GM18517 (cell line): ENCODE measurements around the gene ADGRD1.
A peak's percentile ranks its signal among the peaks of the same experiment; 100 is the strongest.

ENCODE experiments used
- ATAC-seq: cut with Tn5 transposase; IDR thresholded peaks from one replicate; pipeline ENCODE4 v1.9.1; 2021; ENCODE audit warnings: mild to moderate bottlenecking, moderate library complexity; ENCODE audit not compliant: unreplicated experiment

Gene ADGRD1

DNA sequence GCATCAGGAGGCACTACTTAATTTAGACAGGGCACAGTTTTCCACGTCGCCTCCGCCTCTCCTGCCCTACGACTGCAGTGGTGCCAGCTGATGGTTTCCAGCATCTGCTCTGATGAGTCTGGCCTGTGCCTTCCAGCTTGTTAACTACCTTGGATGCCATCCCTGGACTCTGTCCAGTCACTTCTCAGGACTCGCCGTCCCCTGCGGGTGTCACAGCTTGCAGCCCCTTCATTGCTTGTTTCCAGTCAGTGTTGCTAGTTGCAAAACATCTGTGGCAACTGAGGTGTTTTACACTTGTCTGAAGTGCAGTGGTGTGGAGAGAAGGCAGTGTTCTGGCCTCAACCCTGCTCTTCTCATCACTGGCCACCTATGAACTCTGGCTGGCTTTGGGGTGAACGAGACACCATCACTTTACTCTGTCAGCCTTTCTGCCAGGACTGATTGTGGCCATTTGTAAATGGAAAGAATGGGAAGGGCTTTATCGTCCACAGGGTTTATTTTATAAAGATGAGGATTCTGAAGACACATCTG is 8.3 kb downstream of the ADGRD1 start:
- no peak for ATAC-seq

DNA sequence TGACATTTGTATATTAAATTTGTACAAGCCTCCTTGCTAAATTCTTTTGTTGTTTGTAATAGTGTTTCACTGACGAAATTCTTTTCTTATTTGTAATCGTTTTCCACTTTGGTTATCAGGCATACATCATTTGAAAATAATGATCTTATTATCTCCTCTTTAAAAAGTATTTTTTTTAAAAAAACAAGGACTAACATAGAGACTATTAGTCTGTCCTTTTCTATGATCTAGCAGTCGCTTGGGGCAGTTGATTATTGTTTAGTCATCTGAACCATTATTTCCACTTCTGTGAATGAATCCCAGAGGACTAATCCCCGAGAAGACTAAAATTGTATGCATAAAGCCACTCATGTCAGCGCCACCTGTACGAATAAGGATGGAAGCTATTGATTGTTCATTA is 11.5 kb downstream of the ADGRD1 start:
- ATAC-seq: no peak

DNA sequence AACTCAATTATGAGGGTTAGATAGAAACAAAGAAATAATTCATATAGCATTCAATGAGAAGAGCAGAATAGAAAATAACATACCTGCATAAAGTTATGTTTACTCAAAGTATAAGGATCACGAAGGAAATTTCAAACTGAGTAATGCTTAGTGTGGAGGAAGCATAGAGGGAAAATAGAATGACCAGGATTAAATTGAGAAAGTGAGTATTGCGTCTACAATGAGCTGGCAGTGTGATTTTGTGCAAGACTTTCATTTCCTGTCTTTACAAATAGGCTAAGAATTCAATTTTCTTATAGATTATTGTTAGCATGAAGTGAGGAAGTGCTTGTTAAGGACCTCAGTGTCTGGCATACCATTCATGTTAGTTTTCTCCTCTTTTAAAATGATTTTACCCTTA is 12.0 kb downstream of the ADGRD1 start:
- no peak for ATAC-seq

DNA sequence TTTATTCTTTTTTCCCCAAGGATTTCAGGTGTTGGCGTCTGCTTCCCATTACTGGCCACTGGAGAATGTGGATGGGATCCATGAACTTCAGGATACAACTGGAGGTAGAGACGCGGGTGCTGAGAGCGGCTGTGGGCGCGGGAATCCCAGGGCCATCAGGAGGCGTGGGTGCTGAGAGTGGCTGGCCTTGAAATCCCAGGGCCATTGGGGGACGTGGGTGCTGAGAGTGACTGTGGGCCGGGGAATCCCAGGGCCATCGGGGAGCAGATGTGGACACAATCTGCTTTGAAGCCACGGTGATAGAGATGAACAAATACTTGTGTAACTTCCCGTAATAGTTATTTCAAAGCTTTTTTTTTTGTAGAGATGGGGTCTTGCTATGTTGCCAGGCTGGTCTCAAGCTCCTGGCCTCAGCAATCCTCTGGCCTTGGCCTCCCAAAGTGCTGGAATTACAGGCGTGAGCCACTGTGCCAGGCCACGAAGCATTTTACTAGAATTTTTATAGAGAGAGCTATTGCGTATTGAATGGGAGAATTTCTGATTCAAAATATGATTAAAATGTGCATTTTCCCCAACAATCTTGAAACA is 12.8 kb downstream of the ADGRD1 start:
- no peak for ATAC-seq

DNA sequence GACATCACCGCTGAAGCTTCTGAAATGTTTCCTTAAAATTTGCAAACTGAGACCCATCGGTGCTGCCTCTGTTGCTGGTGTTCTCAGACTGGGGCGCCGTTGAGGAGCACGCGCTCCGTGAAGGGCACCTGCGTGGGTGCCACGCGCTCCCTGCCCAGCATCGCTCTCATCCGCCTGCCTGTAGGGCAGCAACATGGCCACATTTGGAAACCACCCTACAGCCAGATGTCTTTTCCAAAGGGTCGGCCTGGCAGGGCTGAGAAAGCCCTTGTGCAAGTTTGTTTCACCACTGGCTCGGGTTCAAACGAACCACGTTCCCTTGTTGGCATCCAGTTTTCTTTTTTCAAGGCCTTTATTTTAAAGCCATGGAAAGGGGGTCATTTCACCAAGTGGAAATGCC is 13.9 kb downstream of the ADGRD1 start:
- ATAC-seq: no peak

DNA sequence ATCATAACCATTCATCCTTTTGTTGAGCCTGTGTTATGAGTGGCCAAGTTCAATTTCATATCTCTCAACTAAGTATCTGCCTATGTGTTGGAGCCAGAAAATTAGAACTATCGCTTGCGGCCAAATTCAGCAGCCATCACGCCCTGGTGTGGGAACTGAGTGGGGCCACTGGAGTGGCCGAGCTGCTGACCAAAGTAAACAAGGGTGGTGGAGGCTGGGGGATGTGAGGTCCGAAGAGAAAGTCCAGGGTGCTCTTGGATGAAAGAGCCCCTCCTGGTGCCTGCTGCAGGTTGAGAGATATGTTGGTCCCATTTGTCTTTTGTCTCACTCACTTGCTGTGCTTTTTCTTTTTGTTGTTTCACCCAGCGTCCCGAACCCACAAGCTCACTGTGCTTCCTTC is 14.9 kb downstream of the ADGRD1 start:
- ATAC-seq: no peak

DNA sequence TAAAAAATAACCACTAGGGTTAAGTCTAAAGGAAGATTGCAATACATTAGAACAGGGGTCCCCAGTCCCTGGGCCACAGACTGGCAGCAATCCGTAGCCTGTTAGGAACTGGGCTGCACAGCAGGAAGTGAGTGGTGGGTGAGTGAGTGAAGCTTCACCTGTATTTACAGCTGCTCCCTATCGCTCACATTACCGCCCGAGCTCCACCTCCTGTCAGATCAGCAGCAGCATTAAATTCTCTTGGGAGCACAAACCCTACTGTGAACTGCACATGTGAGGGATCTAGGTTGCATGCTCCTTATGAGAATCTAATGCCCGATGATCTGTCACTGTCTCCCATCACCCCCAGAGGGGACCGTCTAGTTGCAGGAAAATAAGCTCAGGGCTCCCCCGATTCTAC is 15.5 kb downstream of the ADGRD1 start:
- no peak for ATAC-seq

DNA sequence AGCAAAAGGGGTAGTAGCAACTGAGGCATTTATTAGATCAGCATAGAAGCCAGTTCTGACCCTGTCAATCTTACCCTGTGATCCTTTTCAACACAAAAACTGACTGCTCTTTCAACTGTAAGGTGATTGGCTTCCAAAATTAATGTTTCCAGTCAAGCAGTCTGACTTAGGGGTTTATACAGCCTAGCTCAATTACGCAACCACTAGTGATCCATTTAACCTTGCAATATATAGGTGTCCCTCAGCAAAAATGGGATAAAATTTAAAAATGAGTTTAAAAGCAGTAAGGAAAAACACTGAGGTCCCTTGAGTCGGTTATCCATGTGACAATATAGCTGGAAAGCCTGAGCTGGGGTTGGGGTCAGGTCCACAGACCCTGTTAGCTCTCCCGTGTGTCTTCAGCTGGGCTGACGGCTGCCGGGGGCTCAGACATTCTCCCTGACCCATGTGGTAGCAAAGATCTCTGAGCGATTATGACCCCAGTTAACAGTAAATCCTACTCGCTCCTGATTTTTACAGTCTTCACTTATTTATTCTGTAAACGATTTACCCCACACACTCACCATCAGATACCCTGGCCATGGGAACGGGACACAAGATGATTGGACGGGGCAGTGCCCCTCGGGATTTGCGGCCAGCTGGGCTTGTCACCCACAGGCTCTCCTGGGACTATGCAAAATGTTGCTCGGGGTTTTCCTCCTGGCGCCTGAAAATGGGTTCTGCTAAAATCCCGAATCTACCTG is 16.6 kb downstream of the ADGRD1 start:
- ATAC-seq: peak; percentile 85

DNA sequence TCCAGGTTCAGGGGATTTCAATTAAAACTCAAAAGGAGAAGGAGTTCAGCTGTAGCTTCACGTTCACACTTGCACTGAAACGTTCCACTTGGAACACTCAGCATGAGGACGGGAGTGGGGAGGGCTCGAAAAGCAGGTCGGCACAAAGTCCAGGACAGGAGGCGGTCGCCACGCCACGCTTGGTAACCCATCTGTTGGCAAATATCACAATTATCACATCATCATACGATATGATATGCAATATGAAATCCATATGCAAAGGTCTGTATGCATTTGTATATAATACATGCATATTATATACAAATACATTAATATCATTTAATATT is 17.2 kb downstream of the ADGRD1 start:
- ATAC-seq: peak; percentile 33

DNA sequence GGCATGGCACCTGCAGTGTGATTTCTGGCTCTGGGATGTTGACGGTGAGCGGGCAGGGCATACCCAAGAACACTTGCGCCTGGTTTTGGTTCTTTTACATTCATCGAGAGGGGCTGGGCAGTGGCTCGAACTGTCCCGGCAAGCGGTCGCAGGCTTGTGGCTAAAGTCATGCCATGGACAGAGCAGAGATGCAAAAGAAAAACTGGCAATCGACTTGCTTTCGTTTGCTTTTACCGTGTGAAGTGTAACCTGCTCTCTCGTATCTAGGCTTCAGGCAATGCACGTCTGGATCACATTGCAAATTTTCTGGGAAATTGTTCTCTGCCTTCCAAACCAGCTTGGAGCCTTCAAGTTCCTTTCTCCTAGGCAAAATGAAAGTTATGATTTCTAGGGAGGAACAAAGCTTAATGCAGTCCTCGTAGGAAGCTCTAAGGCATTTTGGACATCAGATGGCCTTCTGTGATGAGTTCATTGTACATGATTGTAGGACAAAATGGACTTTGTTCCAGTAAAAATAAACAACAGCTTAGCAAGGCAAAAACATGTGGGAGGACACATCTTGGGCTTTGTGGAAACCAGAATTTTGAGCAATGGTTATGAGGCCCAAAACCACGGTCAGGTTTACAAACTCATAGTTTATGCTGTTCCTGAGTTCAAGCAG is 18.3 kb downstream of the ADGRD1 start:
- ATAC-seq: no peak

DNA sequence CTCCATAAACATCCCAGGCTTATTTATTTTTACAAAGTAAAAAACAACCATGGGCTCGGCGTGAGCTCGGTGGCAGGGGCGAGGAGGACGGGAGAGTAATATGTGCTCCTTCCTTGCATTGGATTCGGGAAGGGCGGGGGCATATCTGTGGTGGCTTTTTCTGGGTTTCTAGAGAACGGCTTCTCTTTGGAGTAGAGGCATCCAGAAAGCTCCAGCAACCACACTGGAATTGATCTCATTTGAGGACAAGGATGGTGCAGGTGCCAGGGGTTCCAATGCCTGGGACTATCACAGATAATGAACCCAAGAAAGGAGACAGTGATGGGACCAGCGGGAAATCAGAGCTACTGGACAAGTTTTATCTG is 18.9 kb downstream of the ADGRD1 start:
- ATAC-seq: no peak

DNA sequence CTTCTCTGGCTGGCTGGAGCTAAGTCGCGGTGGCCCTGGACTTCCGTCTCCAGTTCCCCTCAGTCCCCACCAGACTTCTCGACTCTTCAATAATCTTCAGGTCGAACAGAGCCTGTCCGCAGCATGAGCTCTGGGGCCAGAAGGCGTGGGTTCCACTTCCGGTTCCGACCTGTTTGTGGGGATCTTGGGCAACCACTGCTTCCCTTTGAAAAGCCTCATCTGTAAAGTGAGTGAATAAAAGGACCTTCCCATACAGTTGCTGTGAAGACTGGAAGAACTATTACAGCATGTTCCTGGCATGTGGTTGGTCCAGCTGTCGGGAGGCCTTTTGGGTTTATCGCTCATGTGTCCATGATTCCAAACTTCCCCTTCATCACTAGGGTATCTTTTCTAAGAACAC is 19.4 kb downstream of the ADGRD1 start:
- no peak for ATAC-seq

DNA sequence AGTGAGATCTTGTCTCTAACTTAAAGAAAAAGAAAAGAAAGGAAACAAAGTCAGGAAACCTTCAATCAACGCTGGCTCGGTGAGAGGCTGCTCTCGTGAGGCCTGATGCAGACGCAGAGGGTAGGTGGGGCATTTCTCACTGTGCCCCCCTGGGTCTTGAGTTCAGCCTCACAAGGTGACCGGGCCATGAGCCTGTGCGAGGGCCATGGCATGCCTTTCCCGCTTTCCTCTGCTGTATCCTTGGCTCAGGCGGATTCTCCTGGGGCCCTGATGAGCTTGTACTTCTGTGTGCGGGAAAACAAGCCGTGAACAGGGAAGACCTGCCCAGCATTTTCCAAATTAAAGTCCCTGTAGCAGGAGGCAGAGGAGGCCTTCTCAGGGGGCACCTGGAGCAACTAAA is 20.2 kb downstream of the ADGRD1 start:
- no peak for ATAC-seq

DNA sequence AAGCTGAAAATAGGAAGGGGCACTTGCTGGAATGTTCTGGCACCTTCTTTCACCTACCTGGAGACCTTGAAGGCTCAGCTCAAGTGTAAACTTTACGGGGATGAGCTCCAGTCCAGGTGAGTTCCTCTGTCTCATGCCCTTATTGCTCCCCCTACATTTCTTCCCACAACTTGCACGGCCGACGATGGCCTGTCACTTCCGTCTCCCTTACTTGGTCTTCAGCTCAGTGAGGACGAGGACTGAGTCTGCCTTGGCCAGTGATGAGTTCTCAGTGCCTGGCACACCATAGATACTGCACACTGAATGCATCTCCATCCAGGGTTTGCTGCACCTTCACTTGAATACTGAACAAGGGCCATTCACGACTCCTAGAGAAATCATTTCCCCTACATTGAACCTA is 21.4 kb downstream of the ADGRD1 start:
- no peak for ATAC-seq

DNA sequence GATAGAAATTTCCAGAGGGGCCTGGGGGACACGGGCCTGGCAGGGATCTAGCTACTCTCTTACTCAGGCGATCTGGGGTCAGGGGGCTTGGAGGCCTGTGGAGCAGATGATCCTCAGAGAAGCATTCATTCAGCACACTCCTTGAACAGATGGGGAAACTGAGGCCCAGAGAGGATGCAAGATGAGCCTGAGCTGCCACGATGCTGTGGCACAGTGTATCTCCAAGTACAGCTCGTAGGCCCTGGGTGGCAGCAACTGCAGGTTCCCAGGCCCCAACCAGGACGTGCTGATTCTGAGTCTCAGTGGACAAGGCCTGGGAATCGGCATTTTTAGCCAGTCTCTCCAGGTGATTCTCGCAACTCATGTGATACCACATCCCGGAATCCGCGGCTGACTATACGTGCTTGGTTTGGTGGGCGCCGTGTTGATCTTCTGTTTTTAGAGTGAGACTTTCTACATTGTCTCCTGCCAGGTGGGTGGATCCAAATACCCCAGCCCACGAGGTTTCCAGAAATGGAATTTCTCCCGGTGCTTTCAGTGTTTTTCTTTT is 22.5 kb downstream of the ADGRD1 start:
- no peak for ATAC-seq

DNA sequence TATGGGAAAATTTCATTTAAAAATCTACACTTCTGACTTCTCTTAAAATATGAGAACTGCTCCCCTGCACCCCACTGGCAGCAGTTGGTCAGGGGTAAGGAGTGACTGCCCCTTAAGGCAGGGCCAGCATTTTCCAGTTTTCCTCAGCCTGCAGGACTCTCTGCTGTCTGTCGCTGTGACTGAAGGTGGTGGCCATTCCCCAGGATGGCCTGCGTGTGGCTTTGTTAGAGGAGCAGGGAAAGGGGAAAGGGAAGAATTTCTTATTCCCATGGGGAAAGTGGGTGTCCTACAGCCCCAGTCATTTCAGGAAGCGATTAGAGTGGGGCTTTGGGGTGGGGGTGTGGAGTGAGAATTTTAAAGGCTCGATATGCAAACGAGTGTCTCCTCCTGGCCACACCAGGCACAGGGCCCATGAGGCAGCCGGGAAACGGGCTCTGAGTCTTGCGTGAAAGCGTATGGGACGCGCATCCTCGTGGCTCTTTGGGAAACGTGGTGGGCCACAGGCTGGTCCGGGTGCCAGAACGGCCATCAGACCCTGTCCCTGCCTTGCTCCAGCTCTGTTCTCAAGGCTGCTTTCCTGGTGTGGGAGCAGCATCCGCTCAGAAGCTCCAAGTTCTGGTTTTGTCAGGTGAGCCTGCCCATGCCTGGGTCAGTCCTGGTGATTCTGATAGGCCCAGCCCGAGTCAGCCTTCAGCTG is 23.5 kb downstream of the ADGRD1 start:
- ATAC-seq: no peak

DNA sequence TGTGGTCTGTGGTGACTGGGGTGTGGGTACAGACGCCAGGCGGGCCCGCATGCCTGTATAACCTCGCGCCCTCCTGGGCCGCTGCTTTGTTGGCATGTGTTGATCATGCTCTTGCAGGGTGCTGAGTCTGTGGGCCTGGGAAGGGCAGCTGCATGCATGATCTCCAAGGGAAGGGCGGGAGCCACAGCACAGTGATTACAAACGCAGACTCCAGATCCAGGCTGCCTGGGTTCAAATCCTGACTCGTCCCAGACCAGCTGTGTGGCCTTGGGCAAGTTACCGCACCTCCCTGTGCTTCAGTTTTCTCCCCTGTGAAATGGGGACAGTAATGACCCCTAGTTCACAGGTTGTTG is 24.0 kb downstream of the ADGRD1 start:
- ATAC-seq: no peak

DNA sequence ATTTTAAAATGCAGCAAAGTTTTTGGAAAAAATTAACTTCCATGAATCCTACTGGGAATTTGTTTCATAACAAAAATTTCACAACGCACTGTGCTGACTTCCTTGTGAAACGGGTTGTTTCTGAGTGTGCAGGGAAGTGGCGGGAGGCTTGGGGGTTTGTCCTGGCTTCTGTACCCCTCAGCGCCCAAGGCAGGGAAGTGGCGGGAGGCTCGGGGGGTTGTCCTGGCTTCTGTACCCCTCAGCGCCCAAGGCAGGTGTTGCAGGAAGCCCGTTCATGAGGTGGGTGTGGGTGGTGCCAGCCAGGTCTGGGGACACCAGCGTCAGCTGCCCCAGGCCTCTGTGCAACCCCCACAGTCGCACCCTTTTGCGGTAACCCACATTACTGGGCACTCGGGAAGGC is 25.1 kb downstream of the ADGRD1 start:
- no peak for ATAC-seq

DNA sequence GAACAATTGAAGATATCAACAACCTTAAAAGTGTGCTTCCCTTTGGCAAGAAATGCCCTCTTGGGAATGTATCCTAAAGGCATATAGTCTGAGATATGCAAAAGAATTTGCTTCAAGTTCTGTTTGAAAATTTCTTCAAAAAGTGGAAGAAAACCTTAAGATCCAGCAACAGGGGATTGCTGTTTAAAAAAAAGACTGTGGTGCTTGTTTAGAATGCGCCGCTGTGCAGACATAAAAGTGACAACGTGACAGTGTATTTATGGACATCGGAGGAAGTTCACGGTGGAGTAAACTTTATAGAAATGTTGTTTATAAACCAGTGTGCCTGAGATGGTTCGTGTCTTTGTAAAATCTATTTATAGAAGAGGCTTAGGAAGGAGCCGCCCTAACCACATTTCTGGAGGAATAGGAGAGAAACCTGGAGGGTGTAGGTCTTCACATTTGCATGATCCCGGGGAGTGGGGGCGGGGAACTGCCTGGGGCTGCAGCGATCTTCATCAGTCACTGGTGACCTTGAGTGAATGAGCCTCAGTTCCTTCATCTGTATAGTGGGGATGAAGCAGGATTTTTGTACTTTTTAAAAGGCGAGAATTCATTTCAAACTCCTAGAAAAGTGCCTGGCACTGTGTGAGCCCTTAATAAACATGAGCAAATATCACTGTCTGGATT is 27.5 kb downstream of the ADGRD1 start:
- no peak for ATAC-seq

DNA sequence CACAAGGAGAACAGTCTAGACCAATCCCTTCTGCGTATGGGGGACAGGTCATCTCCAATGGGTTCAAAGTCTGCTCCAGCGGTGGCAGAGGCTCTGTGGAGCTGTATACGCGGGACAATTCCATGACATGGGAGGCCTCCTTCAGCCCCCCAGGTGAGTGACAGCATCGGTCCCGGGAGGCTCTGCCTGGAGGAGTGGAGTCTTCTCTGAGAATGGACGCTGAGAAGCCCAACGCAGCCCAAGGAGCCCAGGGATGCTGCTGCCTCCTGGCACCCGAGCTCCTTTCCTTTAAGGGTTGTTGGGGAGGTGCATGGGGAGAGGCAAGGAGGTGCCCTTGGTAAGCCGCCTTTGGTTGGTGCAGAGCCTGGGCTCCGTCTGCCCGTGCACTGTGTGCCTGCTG is 28.2 kb downstream of the ADGRD1 start:
- no peak for ATAC-seq

DNA sequence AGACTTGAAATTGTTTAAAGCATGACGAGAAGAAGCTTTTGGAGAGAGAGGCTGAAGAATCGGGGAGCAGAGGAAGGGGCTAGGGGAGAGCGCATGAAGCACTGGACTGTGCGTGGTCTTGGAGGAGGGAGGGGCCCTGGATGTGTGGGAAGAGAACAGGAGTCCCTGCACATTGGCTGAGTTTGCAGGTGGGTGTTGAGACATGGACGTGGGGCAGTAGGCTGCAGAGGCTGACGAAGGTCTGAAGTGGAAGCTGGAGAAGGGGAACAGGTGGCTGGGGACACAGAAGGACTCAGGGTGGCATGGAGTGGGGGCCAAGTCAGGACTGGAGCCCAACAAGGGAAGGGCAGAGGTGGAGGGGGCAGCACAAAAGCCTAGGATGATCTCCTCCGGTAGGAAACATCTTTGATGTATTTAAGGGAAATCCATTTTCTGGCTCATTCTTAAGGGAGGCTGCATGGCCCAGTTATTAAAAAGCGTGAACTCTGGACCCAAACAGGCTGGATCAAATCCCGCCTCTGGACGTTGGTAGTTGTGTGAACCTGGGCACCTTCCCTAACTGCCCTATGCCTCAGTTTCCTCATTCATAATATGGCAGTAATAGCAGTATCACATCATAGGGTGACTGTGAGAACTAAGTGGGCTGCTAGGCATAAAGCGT is 29.0 kb downstream of the ADGRD1 start:
- ATAC-seq: no peak
